IPS DF 4.7 (cell line): ENCODE measurements around the gene PWWP2B.

Source experiments
- DNase-seq: peaks from one replicate; pipeline ENCODE4 v3.0.0-alpha.2; 2013; ENCODE audit warnings: low spot score; ENCODE audit errors: extremely low read depth

Gene PWWP2B

GRCh38 chr10:132458071-132458585, 61.1 kb downstream of the PWWP2B start:
- DNase-seq, result no peak

- no peak for DNase-seq
Observed at GRCh38 chr10:132458586-132459300, 61.7 kb downstream of the PWWP2B start.

- DNase-seq, result no peak
Observed at GRCh38 chr10:132459301-132460003, 62.5 kb downstream of the PWWP2B start.

GRCh38 chr10:132460071-132460470, 63.1 kb downstream of the PWWP2B start:
- DNase-seq, result no peak

- no peak for DNase-seq
Observed at GRCh38 chr10:132460691-132461090, 63.7 kb downstream of the PWWP2B start.

GRCh38 chr10:132461103-132461682, 64.2 kb downstream of the PWWP2B start:
- DNase-seq, result no peak

GRCh38 chr10:132461683-132462231, 64.8 kb downstream of the PWWP2B start:
- DNase-seq, result no peak

GRCh38 chr10:132462463-132463332, 65.7 kb downstream of the PWWP2B start:
- DNase-seq, result no peak

- no peak for DNase-seq
Observed at GRCh38 chr10:132463333-132464255, 66.6 kb downstream of the PWWP2B start.

GRCh38 chr10:132464256-132465192, 67.5 kb downstream of the PWWP2B start:
- no peak for DNase-seq

GRCh38 chr10:132465193-132465888, 68.3 kb downstream of the PWWP2B start:
- no peak for DNase-seq

- no peak for DNase-seq
Observed at GRCh38 chr10:132465889-132466519, 69.0 kb downstream of the PWWP2B start.

GRCh38 chr10:132466520-132467463, 69.8 kb downstream of the PWWP2B start:
- no peak for DNase-seq
